ENCODE measurements around the gene ERP27.

The ERP27 gene

DNA sequence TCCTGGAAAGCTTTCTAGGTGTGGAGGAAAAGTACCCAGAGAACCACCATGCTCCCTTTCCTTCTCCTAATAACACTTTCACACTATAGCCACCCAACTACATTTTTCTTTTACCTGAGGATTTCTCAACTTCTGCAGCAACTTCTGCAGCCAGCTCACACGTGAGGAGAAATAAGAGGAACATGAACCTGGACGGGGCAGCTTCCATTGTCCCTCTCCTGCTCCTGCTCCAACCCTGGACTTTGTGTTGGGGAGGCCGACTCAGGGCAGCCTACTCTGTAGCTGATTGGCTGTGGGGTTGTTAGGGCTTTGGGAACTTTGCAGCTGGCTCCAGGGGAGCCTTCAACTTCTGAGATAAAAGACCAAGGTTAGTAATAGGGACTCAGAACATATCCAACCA is at the start of gene ERP27:
Gene ERP27 (minus strand): TSS at position 237 of the 400 bp plus-strand sequence. CDS start 29 bp downstream, at position 208.
- no peak for DNase-seq

DNA sequence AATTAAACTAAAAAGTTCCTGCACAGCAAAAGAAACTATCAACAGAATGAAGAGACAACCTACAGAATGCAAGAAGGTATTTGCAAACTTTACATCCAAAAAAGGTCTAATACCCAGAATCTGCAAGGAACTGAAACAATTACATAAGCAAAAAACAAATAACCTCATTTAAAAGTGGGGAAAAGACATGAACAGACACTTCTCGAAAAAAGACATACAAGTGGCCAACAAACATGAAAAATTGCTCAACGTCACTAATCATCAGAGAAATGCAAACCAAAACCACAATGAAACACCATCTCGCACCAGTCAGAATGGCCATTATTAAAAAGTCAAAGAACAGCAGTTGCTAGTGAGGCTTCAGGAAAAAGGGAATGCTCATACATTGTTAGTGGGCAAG is 49.7 kb upstream of the ERP27 start:
- DNase-seq: no peak

DNA sequence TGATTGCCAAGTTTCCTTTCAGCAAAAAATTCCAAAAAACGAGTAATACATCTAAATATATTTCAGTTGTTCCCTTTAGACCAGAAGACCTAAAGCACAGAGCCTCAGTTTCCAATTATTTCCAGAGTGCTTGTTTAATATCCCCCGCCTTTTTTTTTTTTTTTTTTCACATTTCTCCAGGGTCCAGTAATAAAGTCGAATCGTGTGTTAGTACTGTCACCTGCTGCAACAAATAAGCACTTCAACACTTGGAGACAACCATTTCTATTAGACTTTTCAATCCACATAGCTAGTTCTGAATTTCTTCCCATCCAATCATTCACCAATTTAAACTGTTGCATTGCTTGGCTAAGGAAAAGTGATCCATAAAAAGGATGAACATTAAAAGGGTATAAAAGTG is 48.1 kb upstream of the ERP27 start:
- no peak for DNase-seq

DNA sequence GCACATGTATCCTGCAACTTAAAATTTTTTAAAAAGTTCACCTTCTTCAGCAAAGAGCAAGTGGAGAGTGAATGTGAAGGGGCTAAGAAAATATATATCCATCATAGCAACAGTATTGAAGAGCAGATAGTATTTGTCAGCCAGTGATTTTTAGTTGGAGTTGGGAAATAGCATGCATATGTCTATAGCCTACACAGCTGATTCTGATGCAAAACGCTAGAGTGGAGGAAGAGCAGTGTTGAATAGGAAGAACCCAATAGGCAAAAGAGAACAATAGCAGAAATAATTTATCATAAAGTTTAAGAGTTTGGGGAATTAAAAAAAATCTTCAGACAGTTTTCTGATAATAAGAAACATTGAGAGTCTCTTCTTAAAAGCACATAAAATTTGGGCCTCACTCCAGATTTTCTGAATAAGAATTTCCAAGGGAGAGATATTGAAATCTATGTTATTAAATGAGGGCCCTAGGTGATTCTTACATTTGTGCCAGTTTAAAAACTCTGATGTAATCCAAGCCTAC is 46.5 kb upstream of the ERP27 start:
- DNase-seq: no peak

DNA sequence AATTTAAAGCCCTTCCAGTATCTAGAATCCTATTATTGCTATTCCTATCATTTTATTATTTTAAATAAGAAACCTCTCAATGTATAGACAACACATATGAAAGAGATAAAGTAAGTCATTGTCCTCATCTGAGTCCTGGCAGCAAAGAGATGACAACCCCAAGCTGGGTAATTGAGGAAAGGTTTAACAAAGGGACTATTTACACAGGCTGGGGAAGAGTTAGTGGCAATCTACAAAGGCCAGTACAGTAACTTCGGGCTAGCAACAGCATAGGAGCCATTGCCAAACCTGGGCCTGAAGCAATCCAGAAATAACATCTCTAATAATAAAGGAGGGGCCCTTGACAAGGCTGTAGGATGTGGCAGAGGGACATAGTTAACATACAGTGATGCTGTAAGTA is 45.7 kb upstream of the ERP27 start:
- DNase-seq: no peak

DNA sequence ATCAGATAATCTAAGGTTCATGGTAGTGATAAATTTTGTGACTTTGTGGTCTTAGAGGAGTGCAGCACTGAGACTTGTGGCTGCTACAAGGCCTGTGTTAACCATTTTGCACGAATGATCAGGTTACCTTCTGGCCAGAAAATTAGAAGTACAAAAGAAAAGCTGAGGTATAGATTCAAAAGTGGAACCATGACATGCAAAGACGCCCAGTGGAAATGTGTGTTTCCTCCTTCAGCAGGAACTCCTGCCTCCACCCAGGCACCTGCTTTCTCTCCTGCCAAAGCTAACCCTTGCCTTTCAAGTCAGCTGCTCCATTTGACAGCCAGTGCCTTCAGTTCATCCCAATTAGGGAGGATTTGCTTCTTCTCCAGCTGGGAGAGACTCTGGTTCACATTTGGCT is 44.7 kb upstream of the ERP27 start:
- DNase-seq: no peak

DNA sequence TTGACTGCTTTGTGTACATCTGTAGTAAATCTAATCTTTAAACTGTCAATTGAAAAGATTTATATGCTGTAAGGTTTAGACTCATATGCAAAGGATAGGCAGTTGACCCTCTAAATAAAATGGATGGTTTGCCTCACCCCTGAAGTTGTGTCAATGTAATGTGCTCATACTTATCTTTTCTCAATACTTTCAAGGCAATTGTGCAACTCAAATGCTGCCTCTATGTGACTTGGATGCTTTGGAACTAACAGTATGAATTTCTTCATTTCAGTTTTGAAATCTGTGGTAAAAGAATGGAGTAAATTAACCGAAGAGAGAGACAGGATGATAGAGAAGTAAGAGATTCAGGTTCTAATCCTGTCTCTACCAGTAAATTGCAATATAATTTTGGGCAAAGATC is 44.2 kb upstream of the ERP27 start:
- DNase-seq: no peak

DNA sequence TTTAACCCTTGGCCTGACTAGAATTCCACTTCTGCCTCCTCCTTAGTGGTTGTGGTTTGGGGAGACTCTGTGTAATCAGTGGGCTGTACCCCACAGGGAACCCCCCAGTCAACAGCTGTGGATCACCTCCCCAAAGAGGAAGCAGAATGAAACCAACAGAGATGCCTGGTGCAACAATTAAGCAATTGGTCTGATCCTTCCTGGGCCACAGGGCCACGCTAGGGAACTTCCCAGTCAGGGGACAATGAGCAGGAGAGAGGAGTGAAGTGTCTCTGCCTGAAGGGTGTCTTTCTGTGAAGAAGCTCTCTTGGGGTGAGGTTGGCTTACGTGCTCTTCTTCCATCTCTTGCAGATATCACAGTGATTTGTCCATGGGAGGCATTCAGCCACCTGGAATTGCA is 42.7 kb upstream of the ERP27 start:
- no peak for DNase-seq

DNA sequence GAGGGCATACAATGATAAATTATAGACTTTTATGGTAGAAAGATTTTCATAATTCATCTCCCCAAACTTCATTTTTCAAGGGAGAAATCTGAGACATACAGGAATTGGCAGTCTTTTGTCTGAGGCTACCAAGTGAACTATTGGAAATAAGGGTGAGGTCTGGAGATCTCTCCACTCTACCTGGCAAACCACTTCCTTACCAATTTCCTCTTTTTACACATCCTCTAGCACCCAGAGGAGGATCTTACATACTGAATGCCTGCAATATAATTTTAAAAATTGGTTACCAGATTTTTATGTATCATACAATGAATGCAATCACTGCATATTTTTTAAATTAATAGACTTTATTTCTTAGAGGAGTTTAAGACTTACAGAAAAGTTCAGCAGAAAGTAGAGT is 41.1 kb upstream of the ERP27 start:
- no peak for DNase-seq

DNA sequence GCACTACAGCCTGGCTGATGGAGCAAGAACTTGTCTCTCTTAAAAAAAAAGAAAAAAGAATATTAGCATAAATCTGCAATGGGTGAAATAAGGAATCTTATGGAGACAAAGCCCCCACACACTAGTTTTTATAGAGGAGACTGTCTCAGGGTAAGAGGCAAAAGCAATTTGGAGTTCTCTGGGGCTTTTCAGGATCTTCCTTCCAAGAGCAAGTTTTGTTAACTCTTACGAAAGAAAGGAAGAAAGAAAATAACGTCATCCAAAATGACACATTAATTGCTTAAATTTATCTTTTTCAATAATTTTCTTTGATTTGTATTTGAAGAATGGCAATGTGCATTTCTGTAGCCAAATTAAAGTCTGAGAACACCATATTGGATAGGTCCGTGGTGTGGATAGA is 38.3 kb upstream of the ERP27 start:
- DNase-seq: no peak

DNA sequence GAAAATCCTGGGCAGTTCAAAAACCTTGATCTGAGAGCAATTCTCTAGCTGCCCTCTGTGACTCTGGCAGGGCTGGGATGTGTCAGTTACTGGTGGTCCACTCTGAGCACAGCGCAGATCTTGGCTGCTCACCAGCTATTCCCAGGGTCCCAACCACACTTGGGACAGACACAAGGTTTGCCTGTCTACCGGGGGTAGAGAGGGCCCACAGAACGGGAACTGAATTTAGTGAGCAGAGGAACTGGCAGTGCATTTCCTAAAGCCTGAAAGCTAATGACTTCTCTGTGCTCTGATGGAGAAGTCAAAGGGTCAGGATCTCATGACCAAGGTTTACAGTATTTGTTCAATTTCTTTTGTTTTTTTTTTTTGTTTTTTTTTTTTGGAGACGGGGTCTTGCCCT is 37.1 kb upstream of the ERP27 start:
- no peak for DNase-seq

DNA sequence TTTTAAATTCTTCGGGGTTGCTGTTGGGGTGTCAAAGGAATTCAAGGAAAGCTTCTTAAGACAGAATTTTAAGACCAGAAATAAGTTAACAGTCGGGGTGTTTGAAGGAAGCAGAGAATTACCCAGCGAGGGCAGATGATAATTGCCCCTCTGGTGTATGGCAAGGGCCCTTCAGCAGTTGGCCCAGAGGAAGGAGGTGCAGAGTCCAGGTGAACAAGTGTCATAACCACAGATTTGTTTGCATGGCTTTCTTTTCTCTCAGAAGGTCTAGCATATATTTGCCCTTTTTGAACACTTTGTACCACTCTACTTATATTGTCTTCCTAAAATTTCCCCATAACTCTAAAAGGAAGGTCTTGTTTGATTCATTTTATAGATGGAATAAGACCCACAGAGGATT is 36.3 kb upstream of the ERP27 start:
- DNase-seq: no peak

DNA sequence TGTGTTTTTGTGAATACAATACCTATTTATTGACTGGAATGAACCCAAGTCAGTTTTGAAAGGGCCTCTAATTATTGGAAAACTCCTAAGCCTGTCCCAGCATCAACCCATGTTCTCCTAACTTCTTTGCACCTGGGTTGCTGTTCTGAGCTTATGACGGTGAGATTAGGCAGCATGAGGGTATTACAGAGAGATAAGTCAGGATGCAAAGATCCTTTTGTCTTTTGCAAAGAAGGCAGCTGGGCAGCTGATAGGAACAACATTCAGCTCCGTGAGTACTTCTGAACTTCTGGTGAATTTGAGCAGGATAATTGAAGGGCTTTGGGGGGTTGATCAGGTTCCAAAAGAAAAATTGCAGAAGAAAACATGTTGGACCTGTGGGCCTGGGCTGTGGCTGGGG is 34.5 kb upstream of the ERP27 start, which contains the start of gene PDE6H:
Gene PDE6H (plus strand): TSS at position 227 of the 400 bp plus-strand sequence. CDS start 4,971 bp downstream, outside the sequence.
- no peak for DNase-seq

DNA sequence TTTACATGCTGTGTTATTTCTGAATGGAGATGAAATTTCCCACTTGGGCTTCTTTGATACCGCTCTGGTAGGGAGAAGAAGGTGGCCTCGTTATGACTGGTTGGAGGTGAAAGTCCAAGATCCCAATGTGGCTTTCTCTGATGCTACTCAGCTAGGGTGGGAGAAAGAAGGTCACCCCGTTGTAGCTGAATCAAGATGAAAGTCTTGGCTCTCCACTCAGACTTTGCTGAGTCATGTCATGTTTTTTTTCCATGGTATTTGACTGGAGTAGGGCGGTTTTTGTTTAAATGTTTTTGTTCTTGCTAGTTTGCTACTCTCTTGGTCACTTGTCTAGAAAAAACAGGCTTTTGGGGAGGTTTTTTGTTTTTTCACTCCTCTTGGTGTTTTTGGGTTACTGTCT is 32.1 kb upstream of the ERP27 start:
- DNase-seq: no peak

DNA sequence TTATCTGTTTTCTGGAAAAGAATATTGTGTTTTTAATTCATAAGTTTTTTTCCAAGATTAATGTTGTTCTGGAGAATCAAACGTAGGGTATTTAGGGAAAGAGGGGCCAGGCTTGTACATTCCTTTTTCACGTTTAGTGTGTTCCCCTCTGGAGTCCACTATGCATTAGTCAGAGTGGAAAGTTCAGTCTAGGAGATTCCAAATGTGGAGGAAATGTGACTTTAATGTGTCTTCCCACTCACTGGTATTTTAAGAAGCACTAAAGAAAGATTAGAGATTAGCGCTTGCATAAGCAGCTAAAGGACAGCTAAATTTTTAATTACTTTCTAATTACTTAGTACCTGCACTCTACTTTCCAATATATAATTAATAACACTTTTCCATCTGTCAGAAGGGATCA is 30.1 kb upstream of the ERP27 start:
- no peak for DNase-seq

DNA sequence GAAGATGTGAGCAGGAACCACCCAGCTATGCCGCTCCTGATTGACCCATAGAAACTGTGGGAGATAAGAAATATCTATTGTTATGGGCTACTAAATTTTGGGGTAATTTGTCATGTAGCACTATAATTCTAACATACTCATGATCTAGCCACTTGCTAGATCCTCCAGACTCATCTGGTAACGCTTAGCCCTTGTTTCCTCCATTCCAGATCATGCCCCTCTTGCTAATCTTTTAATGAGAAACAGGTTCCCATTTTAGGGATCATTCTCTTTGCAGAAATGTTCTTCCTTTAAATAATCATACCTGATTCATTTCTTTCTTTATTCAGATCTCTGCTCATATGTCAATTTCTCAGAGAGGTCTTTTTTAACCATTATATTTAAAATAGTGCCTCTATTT is 26.9 kb upstream of the ERP27 start:
- DNase-seq: no peak

DNA sequence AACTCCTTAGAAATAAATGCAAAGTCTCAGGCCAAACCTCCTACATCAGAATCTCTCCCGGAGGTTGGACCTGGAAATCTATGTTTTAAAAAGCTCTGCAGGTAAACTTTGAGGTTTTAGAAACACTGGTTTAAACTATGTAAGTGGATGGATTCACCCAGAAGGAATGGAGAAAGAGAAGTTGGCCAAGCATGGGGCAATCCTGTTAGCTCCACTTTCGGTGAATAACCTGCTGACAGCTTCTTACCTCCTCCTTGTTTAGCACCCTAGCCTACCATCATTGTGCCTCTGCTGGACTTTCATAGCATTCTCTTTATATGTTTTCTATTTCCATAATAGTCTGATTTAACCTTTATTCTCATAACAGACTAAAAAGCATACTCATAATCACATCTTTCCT is 26.1 kb upstream of the ERP27 start:
- DNase-seq: no peak

DNA sequence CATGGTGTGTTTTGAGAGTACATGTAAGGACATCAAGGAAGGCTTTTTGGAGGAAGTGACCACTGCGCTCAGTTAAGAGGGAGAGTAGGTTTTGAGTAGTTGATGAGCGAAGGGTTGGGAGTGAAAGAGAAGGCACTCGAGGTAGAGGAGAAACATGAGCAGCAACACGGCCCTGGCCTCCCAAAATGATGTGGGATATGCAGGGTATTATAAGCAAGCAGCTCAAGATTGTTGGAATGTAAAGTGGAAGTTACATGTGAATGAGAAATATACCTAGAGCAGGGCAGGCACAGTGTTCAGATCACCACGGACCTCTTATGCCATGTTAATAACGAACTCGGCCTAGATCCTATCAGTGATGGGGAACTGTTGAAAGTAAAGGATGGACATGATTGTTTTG is 25.2 kb upstream of the ERP27 start:
- no peak for DNase-seq

DNA sequence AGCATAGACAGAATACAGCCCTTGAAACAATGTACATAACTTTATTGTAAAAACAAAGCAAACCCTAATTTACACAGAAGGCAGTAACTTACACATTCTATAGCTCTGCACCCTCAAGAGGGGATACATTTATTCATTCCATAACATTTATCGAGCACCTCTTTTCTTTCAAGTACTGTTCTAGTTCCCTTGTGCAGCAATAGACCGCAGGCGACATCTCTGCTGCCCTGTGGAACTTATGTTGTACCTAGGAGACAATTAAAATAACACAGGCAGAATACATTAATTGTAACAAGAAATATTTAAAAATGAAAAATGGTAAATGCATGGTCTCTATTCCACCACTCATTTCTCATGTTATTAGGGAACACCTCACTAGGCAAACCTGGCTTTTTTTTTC is 24.5 kb upstream of the ERP27 start:
- no peak for DNase-seq

DNA sequence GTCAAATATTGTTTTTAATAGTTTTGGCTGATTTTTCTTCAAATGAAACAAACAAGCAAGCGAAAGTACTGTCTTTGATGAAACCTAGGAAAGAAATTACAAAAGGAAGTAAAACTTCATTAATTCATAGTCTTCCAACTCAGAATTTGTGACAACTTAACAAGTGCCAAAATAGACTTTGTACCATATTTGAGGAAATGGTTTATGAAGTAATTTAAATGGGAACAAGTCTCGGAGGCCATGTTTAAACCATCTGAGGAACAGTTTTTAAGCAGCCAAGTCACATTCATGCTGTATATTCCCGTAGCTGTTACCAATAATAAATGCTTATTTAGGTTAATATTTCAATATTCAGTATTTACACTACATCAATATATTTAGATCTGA is 23.8 kb upstream of the ERP27 start:
- no peak for DNase-seq

DNA sequence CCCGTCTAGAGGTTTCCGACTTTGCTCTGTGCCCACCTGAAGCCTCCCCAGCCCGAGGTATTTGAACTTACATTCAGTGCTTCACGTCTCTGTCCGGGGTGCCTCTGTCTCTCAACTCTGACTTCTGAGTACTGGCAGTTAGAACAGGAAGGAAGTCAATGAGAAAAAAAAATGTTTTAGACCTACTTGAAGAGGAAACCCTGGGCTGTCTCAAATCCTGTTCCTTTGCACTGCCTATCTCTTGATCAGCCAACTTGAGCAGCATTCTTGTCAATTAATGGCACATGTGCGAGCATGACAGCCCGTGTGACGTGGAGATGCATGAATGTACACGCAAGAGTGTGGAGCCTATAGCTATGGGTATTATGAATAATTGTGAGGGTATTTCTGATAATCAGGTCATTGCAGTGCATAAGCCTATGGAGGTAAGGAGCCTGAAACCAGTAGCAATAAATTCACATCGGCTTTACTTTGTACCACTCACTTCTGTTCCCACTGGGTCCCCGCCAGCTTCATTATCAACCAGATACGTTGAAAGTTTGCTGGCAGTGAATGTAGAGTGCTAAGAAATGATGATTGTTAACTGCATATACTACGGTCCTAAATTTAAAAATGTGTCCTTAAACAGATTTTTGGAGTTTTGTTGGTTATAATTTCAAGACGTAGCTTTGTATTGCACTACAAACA is 23.3 kb upstream of the ERP27 start, which contains the start of gene ARHGDIB:
Gene ARHGDIB (minus strand): TSS at position 136 of the 687 bp plus-strand sequence. CDS start 10,889 bp downstream, outside the sequence.
- DNase-seq: peak; percentile 68 to 74

DNA sequence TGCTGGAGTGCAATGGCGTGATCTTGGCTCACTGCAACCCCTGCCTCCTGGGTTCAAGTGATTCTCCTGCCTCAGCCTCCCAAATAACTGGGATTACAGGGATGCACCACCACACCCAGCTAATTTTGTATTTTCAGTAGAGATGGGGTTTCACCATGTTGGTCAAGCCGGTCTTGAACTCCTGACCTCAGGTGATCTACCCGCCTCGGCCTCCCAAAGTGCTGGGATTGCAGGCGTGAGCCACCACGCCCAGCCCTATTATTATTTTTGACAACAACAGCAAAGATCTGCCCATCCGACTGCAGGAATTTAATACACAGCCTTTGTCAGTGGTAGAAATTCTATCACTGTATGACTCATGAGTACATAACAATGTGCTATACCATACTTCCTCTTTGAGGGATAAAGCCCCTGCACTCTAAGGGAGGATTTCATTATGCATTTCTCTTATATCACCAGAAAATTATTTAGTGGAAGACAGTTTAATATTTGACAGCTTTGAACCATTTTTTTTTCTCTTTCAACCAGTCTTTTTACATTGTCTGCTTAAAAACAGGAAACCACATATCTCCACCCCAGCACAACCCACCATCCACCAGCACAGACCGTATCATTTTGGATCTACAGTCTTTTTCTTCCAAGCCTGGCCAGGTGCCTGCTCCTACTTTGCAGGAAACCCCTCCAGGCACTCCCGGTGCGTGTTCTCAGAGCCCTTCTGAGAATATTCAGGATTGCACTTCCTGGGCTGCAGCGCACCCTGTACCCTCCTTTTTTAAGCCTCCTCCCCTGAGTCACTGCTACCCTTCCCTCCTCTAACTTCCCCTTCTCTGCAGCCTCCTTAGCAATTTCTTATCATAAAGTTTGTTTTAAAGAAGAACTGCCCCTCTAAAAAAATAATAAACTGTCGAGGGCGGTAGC is 22.5 kb upstream of the ERP27 start:
- no peak for DNase-seq

DNA sequence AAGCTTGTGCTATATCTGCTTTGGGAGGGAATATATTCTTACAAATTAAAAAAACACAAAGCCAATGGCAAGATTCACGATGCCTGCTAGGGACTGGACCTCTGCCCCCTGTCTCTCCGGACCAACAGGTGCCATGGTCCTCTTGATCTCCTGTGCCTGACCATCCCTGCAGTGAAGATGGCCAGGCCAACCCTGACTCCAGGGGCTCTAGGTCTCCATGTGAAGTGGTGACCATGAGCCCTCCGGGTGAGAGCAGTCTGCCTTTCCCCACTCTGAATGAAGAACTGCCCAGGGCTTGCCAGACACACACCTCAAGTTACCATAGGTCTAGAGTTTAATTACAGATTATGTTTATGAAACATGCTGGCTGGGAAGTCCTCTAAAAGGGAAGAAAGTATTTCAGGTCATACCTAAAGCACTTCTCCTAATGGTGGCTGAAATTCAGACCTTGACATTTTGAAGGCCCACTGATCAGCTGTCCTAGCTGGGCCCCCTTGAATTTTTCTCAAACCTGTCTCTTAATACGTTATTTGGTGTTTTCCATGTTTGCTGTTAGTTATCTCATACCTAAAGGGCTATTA is 21.7 kb upstream of the ERP27 start:
- no peak for DNase-seq

DNA sequence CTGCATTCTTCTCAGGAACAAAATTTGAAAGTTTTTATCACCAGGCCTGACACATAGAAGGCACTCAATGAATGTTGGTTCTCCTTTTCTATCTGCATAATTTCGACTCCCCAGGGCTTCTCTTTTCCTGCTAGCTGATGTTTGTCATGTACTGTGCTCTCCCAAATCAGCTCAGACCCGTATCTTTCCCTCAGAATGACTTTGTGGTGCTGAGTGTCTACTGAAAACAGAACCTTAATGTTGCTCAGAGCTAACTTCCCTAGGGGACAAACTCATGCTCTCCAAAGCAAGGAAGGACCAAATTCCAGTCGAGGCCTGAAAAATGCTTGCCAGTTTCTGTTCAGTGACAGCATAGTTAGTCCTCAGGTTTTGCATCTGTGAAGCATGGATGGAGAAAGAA is 21.1 kb upstream of the ERP27 start:
- no peak for DNase-seq
